ENCODE results near the gene PEAK1.
"Not testable (repeated sequence)": the region's sequence is repeated elsewhere in the genome, so short reads cannot be mapped to it uniquely, and the experiment has no call there.

Gene PEAK1

GRCh38 chr15:77420610-77421369 lies 886 bp upstream of the PEAK1 start, which contains the start of gene HMG20A:
HMG20A (plus strand) TSS chr15:77420888; CDS start chr15:77458408, 37,520 bp downstream.
- DNase-seq = peak; percentile 88

- peak; percentile 68 for DNase-seq
Measured at GRCh38 chr15:77418966-77419835, 703 bp downstream of the PEAK1 start.

- DNase-seq = peak; percentile 24
Measured at GRCh38 chr15:77418391-77418965, 1.4 kb downstream of the PEAK1 start.

GRCh38 chr15:77417602-77418001 lies 2.3 kb downstream of the PEAK1 start:
- no peak for DNase-seq

- no peak for DNase-seq
Measured at GRCh38 chr15:77416954-77417353, 3.0 kb downstream of the PEAK1 start.

GRCh38 chr15:77416148-77416455 lies 3.8 kb downstream of the PEAK1 start:
- DNase-seq = no peak

GRCh38 chr15:77415450-77416147 lies 4.3 kb downstream of the PEAK1 start:
- DNase-seq = no peak

- DNase-seq = no peak
Measured at GRCh38 chr15:77414789-77415442, 5.0 kb downstream of the PEAK1 start.

- no peak for DNase-seq
Measured at GRCh38 chr15:77413699-77414349, 6.1 kb downstream of the PEAK1 start.

GRCh38 chr15:77412972-77413698 lies 6.8 kb downstream of the PEAK1 start:
- no peak for DNase-seq

- DNase-seq = no peak
Measured at GRCh38 chr15:77411619-77411976, 8.3 kb downstream of the PEAK1 start.

GRCh38 chr15:77410701-77411618 lies 8.9 kb downstream of the PEAK1 start:
- no peak for DNase-seq

GRCh38 chr15:77410157-77410500 lies 9.8 kb downstream of the PEAK1 start:
- DNase-seq = not testable (repeated sequence)

- DNase-seq = no peak
Measured at GRCh38 chr15:77409259-77410156, 10.4 kb downstream of the PEAK1 start.

GRCh38 chr15:77406846-77407245 lies 13.1 kb downstream of the PEAK1 start:
- DNase-seq = no peak

- DNase-seq = not testable (repeated sequence)
Measured at GRCh38 chr15:77406173-77406759, 13.6 kb downstream of the PEAK1 start.

- no peak for DNase-seq
Measured at GRCh38 chr15:77402740-77403379, 17.0 kb downstream of the PEAK1 start.

GRCh38 chr15:77400258-77400657 lies 19.6 kb downstream of the PEAK1 start:
- DNase-seq = no peak

Measured in right hindlimb (tissue), 1 donor.